Activated CD4-positive, alpha-beta T cell treated with anti-CD3 and anti-CD28 coated beads for 1 hour (primary cell): ENCODE results near the gene SLC37A1.
"Not testable (repeated sequence)": the region's sequence is repeated elsewhere in the genome, so short reads cannot be mapped to it uniquely, and the experiment has no call there.

ENCODE experiments used
- DNase-seq: peaks from one replicate; pipeline ENCODE4 v3.0.0-alpha.2; 2020

SLC37A1 gene

DNA sequence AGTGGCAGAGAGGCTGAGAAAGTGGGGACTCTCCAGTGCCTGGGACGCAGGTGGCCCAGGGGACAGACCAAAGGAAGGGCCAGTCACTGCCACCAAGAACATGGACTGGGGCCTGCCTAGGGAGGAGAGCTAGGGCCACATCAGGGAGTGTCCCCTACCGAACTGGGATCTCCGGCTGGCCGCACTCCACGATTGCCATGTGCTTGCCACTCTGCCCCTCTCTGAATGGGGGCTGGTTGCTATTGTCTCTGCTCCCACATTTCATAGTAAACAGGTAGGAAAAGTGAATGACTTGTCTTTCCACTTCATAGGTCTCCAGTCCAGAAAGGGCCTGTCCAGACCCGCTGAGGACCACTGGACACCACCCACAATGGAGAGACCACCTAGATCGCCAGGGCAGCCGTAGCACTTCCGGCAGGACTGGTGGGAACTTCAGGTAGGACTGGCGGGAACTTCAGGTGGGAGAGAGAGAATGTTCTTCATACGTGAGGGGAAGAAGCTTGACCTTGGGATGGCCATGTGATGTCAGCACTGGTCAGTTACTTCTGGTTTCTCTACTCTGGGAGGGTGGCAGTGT lies 84.6 kb downstream of the SLC37A1 start:
- no peak for DNase-seq

DNA sequence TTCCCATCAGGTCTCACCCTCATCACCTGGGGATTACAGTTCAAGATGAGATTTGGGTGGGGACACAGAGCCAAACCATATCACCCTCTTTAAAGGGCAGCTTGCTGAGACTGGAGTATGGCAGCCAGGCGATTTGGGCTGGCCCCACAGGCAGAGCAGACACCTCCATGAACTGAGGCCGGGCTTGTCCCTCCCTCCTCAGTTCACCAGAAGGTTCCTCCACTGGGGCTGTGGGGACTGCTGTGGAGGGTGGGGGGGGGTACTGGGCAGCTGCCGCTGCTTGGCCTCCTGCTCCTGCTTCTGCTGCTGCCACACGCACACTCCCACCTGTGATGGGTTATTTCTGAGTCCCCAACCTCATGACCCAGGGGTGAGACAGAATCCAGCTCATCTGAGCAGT lies 85.8 kb downstream of the SLC37A1 start:
- DNase-seq: no peak

DNA sequence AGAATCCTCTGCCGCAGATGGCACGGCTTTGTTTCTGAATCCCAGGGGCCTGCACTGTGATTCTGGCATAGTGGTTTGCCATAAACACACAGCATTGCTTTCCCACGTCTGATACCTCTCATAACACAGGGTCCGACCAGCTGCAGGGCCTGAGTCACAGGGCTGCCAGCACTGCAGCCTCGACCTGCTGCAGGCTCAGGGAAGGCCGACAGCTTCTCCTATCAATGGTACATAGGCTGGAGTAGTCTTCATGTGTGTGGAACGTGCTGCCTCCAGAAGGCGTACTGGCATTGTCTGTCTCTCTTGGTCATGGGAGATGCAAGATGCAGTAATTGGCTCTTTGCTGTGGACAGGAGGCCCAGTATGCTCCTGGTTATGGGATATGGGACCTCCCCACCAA lies 86.3 kb downstream of the SLC37A1 start:
- no peak for DNase-seq

DNA sequence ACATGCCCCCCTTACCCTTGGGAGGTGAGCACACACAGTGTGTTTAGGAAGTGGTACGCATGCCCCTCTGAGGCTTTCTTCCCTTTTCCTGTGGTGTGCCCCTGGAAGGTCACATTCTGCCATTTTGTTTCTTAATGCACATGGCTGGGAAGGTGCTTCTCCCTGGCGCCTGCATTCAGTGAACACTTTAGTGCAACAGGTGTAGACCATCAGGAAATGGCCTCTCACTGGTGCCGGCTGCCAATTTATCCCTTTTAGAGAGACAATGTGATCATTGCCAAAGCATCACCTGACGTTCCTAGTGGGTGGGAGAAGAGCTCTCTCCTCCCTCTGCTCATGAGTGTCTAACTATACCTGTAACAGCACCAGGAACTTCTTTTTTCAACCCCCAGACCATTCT lies 88.0 kb downstream of the SLC37A1 start:
- no peak for DNase-seq

DNA sequence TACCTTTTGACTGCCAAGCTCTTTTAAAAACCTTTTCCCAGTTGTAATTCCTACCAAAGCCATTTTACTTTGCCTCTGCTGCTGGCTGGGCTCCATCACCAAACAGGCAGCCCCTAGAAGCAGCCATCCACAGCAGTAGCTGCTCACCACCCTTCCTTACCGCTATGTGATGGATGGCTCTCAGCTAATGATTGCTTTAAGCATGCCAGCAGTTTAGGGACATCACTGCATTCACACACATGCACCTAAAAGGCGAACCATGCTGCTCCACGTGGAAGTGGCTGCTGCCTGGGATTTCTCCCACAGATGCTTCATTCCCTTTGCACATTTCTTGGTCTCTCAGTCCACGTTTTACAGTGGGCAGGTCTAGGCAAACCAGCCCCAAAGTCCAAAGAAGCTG lies 93.5 kb downstream of the SLC37A1 start:
- DNase-seq: no peak

DNA sequence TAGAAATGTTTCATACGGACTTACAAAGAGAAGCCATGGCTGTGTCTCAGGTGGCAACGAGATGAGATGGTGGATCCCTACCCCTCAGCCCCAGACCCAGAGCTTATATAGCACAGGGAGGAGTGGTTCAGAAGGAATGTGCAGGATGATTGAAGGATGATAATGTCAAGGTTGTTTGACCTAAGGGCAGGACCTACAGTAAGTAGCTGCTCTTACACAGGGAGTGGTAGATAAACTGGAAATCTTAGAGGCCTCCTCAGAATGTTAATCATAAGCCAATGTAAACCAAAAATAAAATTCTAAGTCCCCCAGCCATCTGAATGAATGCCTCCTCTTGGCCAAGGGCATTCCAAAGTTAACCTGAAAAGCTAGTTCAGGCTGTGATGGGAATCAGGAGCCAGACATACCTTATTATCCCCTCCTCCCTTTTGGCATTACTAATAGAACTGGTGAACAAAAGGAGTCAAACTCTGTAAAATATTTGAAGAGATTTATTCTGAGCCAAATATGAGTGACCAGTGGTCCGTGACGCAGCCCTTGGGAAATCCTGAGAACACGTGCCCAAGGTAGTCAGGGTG lies 94.0 kb downstream of the SLC37A1 start:
- DNase-seq: no peak

DNA sequence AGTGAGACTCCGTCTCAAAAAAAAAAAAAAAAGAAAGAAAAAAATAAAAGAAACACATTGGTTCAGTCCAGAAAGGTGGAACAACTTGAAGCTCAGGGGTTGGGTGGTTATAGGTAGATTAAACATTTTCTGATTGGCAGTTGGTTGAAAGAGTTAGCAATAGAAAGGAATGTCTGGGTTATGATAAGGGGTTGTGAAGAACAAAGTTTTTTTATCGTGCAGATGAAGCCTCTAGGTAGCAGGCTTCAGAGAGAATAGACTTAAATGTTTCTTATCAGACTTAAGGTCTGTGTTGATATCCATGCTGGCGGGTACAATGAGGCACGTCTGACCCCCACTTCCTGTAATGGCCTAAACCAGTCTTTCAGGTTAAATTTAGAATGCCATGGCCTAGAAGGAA lies 94.8 kb downstream of the SLC37A1 start:
- no peak for DNase-seq

DNA sequence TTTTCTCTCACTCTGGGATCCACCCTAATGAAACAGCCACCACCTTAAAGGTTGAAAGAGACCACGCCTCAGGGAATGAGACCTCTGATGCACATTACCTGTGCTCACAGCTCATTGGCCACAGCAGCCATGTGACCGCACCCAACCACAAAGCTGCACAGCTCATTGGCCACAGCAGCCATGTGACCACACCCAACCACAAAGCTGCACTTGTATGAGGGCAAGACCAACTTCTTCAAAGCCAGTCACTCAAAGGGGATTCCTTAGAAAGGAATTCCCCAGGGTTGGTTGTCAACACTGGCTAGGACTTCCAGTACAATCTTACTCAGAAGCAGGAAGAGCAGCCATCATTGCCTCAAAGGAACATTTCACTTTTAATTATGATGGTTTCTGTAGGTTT lies 96.2 kb downstream of the SLC37A1 start:
- no peak for DNase-seq

DNA sequence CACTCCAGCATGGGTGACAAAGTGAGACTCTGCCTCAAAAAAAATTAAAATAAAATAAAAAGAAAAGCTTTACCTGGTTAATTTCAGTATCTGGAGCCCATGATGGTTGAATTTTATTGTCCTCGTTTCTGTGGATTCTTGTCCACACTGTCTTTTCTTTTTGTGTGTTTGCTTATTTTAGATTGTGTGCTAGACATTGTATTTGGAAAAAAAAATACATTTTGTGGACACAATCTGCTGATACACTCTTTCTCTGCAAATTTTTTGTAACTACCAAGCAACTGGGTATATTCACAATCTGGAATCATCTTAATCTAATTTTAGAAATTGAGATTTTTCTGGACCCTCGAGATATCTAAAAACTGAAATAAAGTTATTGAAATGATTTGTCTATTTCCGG lies 98.2 kb downstream of the SLC37A1 start:
- no peak for DNase-seq

DNA sequence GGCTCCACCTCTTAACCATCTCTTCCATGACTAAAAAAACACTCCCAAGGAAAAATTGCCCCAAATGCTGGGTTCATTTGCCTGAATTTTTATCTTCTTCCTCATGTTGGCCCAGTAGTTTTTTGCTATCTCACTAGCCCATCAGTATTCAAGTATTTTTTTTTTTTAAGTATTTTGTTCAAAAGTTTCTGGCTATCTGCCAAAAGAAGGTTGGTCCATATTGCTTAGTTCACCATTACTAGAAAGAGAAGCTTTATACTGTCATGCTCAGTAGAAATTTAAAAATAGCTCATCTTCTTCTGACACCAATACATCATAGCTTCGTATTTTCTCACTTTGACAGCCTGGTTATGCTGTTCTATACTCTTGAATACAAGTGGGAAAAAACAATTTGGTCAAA lies 98.7 kb downstream of the SLC37A1 start:
- DNase-seq: no peak

DNA sequence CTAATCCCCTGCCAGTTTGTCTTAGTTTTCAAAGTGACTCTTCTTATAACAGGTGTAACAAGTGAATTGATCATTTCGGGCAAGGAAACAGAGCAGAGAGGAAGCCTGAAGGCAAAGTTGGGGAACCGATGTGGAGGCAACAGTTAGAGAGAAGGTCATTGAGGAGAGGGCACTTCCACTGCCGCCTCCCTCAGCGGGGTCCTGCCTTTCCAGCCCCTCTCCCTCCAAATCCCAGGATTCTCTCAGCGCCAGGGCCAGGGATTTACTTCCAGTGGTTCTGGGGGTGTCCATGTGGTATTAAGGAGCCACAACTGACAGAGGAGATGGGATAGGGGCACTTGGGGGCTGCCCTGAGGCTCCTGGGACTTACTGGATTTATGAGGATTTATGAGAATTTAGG lies 100.1 kb downstream of the SLC37A1 start:
- no peak for DNase-seq

DNA sequence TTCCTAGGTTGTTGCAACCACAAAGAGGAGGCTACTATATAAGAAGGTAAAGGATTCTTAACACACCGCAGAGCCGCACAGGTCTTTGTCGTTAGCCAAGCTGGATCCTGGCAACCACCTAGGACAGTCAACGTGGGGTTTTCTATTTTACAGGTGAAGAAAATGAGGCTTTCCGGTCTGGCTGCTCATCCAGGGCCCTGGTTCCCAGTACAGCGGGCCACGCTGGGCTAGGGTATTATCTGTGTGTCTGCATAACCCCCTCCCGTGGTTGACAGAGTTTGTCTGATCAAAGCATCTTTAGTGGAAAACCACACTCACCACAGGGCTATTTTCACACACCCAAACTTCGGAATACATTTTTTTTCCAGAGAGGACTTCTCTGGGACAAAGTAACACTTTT lies 100.7 kb downstream of the SLC37A1 start:
- DNase-seq: no peak

DNA sequence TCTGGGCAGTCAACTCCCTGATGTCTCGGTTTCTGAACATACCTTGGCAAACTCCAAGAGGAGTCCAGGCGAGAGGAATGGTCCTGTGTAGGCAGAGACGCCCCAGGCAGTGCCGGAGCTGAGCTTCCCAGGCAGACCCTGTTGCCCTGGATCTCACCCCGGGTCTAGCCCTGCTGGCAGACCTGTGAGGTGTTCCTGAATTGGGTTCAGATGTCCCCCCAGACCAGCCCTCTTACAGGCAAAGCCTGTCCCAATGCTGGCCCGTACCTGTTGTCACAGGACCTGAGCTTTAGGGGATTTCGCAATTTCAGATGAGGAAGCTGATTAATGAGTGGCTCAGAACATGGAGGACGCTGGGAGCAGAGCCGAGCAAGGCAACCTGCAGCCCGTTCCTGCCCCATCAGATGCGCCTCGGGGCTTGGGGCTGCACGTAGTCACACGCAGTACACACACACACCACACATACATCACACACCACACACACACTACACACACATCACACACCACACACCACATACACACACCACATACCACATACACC lies 101.2 kb downstream of the SLC37A1 start:
- peak; percentile 31 for DNase-seq

DNA sequence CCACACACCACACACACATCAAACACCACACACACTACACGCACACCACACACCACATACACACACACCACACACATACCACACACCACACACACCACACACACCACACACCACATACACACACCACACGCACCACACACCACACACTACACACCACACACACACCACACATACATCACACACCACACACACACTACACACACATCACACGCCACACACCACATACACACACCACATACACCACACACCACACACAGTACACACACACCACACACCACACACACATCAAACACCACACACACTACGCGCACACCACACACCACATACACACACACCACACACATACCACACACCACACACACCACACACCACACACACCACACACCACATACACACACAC lies 101.7 kb downstream of the SLC37A1 start:
- DNase-seq: not testable (repeated sequence)

DNA sequence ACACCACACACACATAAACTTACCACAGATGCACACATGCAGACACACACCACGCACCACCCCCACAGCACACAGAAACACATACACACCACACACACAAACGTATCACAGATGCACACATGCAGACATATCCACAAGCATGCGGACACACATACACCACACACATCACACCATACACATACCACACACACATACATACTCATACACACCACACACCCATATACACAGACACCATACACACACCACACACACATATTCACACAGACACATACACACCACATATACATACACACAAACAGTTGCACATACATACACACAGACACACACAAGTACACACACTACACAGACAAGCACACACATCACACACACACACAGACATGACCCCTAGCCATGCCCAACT lies 102.3 kb downstream of the SLC37A1 start:
- no peak for DNase-seq

DNA sequence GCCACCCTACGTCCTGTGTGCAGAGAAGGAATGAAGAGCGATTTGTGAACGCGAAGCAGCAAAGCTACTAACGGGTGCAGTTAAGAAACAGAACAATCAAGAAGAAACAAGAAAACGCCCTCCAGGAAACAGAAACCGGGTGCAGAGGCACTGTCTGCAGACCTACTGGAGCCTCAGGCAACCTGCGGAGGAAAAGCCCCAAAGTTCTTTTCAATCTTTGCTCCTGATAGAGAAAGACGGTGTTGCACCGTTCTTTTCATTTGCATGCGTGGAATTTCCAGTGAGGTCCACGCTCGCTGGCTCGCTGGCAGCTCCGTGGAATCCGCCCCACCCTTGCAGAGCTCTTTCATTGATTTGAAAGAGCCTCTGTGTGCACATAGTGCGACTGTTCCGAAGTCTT lies 102.8 kb downstream of the SLC37A1 start:
- no peak for DNase-seq

DNA sequence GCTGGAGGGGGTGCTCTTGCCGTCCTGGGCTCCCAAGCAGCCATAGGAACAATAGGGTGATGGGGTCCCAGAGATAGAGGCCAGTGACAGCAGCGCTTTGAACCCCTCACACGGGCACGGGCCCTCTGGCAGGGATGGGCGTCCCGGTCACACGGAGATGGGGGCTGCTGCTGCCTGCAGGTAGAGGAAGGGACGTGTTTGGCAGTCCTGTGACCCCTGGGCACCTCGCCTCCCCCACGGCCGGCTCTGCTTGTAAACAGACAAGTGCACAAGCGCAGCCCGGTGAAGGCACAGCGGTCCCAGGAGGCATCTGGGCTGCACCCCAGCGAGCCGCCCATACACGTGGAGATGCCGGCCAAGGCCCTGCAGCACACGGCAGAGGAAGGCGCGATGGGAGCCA lies 103.3 kb downstream of the SLC37A1 start:
- no peak for DNase-seq

DNA sequence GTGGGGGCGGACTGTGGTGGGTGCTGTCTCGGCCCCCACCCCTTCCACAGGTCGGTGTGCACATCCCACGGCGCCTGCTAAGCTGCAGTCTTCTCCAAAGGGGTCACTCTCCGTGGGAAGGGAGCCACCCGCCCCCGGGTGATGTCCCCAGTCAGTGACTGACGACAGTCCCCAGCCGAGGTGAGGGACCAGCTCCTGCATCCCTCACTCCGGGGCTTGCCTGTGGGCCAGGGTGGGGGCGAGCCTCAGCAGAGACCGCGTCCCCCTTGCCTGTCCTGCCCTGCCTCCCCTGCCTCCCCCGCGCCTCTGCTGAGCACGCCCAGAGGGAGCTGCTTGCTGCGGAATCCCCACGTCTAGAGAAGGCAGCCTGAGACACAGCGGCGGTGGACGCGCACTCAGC lies 103.8 kb downstream of the SLC37A1 start:
- DNase-seq: no peak

DNA sequence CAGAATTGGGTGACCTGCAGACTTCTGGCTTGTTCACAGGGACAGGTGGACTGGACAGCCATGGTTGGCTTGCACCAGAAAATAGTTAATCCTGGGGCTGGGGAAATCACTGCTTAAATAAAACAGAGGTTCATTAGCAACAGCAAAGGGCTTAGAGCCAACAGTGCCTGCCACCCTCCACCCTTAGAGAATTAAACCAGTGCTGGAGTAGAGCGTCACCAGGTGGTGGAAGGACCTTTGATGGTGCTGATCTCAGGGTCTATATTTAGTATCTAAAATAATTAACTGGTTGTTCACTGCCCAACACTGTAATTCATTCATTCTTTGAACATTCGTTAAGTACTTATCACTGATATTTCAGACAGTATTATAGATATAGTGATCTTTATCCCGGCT lies 105.1 kb downstream of the SLC37A1 start:
- no peak for DNase-seq

DNA sequence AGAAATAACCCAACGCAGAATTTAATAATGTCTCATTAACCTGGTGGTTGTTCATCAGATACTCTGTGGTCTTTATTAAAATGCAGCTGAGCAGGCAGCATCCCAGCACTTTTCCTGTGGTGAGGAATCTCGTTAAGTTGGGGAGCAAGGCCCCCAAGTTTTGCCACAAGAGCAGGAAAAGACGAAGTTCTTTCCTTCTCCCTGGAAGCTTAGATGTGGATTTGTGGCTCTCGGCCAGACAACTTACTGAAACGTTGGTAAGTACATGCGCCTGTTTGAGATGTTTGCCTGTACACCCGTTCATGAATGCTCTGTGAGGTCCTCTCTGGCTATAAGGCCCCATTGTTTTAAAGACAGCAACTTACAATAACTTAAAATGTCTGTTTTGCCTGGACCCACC lies 105.5 kb downstream of the SLC37A1 start:
- DNase-seq: no peak

DNA sequence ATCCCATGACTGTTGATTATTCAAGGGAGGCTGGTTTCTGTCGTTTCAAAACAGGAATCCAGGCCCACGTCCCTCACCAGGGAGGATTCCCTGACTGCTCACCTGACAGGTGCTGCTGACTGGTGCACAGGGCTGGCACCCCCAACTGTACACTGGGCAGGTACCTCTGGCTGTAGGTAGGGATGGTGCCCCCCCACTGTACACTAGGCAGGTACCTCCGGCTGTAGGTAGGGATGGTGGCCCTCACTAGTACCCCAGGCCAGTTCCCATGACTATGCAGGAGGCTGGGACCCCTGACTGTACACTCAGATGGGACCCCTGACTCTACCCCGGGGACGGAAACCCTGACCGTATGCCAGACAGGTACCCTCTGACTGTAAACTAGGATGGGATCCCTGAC lies 106.2 kb downstream of the SLC37A1 start:
- DNase-seq: no peak

DNA sequence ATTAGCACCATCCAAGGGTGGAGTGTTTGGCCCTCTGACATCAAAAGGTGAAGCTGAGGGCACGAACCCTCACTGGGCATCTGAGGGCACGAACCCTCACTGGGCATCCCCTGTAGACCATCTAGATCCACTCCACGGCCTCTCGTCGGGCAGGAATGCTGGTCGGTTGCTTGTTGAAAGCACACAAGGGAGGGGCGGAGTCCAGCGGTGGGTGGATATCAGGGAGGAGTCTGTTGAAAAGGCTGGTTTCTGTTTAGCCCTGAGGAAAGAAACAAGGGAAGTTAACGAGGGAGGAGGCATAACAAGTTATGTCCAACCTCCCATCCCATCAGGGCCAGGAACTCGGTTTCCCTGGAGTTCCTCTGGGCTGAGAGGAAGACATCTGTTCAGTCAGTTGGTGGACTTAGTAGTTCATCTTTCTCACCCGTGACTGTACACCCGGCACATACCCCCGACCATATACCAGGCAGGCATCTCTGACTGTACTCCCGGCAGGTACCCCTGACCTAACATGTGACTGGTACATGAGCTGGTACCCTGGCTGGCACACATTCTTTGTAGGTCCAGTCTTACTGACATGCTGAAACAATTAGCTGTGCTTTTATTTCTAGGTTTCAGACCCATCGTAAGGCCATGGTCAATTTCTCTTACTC lies 107.6 kb downstream of the SLC37A1 start:
- DNase-seq: no peak

DNA sequence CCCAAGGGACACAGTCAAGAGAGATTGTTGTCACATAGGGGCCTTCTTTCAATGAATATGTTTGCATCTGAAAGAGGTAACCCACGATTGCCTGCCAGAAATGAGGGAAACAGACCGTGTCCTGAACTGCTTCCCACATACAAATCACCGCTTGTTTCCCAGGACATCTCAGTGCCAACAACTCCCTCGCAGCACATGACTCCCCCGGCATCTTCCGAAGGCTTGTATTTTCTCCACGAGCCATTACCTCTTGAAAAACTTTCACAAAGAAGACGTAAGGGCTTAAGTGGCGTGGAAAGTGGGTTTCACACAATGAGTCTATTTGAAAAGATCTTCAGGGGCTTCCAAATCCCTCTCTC lies 108.1 kb downstream of the SLC37A1 start:
- DNase-seq: no peak

DNA sequence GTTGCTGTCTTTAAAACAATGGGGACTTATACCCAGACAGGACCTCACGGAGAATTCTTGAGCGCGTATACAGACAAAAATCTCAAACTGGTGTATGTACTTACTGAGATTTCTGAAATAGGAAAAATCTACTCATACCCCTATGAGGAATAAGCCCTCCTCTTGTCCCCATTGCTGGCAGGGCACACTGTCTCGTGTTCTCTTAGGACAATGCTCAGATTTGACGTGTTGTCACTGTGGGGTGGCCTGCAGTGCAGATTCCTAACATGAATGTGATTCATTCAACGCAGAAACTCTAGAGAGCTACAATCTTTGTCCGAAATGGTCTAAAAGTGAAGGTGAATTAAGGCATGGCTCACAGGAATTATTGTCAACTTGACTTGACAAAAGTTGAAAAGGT lies 108.6 kb downstream of the SLC37A1 start:
- no peak for DNase-seq

DNA sequence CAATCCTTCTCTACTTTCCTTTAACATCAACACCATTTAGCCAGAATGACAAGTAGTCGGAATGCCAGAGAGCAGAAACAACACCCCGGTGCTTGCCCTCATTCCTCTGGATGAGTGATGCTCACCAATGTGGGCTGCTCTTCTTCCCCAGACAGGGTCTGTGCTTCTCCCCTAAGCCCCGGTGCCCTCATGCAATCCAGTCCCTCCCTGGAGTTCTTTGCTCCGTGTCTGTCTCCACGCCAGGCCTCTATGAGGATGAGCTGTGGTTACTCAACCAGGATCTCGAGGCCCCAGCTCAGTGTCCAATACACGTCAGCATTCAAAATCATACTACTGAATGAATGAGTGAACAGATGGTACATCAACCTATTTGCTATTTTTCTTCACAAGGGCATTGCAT lies 110.0 kb downstream of the SLC37A1 start:
- DNase-seq: no peak
